Stimulated activated CD8-positive, alpha-beta memory T cell treated with anti-CD3 and anti-CD28 coated beads, Interleukin-15, amount 100 ng/mL, for 24 hours (primary cell): ENCODE measurements around the gene PLEKHG3.

ENCODE experiments used
- DNase-seq: peaks from one replicate; pipeline ENCODE4 v3.0.0-alpha.2; 2020; ENCODE audit warnings: low read depth

Gene PLEKHG3

DNA sequence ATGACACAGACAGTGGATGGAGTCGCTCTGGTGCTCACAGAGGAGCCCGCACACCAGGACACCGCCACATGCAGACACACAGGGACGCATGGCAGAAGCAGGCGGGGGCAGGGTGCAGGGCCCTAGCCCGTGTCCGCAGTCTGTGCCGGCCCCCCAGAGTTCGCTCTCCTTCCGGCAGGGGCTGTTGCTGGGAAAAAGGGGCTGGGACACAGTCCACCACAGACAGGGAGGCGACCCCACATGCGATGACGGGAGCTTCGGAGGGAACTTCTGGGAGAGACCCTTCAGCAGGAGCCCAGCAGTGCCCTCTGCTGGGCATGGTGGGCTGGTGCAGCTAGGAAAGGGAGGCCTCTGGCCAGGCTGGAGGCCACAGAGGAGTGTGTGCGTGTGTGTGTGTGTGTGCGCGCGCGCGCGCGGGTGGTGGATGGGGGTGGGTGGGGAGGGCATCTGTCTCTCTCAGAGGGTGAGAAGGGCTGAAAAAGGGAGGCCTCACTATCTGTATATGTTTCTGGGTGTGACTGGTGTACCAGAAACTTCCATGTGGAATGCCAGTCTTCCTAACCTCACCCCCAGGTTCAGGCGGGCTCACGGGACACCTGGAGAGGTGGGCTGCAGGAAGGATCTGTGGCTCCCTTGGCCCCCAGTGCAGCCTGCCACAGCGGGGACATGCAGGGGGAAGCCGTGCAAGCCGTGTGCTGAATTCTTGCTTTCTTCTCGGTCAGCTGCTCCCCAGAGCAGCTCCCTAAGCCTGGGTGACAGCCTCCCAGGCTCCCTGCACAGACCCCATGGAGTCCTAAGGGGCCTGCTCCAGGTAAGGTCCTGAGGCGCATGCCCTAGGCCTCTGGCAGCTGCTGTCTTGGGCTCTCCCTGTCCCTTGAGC, 60.7 kb downstream of the PLEKHG3 start:
- DNase-seq = peak; percentile 22

GRCh38 chr14:64765740-64766302, 61.6 kb downstream of the PLEKHG3 start:
- DNase-seq = no peak

DNA sequence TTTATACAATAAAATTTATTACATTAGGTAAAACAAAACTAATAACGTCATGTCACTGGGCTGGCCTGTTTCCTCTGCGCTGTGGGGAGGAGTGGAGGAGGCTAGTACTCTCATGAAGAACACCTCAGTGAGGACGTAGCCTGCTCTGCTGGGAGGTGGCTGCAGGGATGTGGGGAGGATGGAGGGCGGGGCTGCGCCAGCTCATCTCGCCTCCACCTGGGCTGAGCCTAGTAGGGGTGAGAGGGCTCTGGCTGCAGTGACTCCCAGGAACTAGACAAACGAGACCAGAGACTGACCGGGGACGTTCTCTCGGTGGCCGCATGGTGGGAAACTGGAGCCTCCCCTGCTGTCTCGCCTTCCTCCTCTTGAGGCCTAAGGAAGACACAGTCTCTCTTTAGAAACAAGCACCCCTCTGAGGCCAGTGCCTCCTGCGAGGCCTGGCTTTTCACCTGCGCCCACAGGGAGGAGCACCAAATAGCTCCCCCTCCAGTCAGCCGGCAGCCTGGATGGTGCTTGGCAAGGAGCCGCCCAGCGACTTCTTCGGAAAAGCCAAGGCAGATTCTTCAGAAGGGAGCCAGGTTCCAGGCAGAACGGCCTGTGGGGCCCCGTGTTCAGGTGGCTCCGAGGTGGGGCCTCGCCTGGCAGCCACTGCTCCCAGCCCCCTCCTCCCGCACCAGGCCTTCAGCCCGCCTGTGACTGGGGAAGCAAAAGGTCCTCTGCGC, 62.4 kb downstream of the PLEKHG3 start:
- DNase-seq = no peak

GRCh38 chr14:64767215-64767964, 63.2 kb downstream of the PLEKHG3 start:
- DNase-seq = no peak

DNA sequence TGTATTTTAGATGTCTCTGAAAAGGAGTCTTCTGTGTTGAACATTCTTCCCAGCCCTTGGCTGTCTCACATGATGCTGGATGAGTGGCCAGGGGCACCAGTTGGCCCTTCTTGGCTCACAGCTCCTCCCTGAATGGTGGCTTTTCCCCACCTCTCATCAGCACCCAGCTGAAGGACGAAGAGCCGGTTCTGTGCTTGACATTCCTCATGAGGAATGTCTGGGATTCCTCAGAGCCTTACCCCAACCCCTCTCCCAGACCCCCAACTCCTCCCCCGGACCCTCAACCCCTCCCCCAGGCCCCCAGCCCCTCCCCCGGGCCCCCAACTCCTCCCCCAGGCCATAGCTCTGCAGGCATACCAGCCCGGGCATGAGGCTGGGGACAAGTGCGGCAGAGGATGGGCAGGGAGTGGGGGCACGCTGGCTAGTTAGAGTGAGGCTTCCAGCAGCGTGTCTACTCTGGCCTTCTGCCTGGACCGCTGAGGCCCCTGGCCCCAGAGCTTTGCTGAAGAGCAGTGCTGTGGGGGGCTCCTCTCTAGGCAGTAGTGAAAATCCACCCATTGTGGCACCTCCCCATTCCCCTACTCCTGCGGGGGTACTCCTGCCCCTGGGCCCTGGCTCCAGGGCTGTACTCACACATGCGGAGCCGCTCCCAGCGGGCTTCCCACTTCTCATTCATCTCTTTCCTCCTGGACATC, 64.3 kb downstream of the PLEKHG3 start:
- no peak for DNase-seq

- no peak for DNase-seq
Observed at GRCh38 chr14:64769096-64770020, 65.1 kb downstream of the PLEKHG3 start.

DNA sequence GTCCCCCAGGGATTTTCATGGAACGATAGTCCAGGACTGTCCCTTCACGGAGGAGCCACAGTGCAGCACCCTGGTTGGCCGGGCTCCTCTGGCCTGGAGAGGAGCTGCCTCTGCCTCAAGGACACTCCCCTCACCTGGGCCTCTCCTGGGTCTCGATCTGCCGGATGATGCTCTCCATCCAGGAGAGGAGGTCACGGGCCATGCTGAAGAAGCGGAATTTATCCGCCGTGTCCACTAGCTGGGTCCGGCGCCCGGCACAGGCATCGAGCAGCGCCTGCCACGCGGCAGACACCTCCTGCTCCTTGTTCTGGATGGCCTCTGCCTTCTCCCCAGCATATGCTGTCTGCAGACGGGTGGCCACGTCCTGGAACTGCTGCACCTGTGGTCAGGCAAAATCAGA, 66.5 kb downstream of the PLEKHG3 start:
- DNase-seq = no peak

DNA sequence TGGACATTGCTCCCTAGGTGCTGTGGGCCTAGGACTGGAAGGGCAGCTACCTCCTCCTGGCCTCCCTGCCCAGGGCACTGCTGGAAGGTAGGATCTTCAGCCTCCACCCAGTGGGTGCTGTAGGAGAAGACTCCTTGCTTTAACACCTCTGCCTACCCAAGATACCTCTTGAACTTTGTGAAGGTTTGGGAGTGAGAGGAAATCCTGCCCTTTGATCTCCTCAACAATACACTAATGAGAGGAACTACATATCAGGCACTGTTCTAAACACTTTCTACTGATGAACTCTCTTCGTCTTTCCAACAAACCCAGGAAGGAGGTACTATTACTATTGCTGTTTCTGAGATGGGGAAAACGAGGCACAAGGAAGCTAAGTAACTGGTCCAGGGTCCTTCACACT, 66.9 kb downstream of the PLEKHG3 start:
- DNase-seq = no peak

- no peak for DNase-seq
Observed at GRCh38 chr14:64772397-64772950, 68.2 kb downstream of the PLEKHG3 start.

- DNase-seq = no peak
Observed at GRCh38 chr14:64773046-64773445, 68.8 kb downstream of the PLEKHG3 start.

GRCh38 chr14:64773577-64773976, 69.4 kb downstream of the PLEKHG3 start:
- DNase-seq = no peak

DNA sequence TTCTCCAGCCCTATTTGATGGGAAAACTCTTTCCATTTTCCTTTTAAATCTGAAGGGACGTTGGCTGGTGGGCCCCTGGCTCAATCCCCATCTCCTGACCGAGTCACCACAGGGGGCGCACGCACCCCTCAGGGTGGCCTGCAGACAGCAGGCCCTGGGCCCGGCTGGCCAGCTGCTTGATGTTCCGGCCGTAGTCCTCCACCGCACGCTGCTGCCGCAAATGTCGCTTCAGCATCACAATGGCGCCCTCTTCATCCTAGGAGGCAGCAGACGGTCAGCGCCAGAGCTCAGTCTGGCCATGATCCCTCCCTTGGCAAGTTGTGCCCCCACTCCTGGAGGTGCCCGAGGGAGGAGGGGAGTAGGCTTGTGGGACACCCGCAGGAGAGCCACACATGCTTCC, 70.0 kb downstream of the PLEKHG3 start:
- no peak for DNase-seq

DNA sequence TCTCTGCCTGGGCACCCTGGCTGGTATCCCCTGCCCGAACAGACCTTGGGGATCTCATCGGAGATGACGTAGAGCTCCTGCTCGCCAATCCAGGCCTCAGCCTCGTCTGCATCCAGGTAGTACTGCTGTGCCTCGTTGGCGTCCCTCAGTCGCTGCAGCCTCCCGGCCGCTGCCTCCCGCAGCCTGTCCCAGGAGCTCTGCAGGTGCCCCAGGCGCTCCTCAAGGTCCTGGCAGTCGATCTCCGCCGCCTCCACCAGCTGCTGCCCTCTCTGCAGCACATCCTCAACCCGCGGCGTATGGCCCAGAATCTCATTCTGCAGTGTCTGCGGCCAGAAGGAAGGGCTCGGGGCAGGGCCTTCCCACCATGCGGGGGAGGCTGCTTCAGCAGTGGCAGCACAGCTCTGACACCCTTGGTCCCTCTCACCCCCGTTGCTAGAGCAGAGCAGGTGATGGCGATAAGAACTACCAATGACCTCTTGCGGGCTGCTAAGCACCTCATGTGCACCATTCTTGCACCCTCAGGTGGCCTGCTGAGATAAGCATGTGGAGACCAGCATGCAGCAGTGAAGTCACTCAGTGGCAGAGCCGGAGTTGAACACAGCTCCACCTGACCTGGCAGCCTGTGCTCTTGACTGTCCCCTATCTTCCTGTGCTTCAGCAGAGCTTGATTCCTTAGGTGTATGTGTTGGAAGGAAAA, 71.0 kb downstream of the PLEKHG3 start:
- no peak for DNase-seq

DNA sequence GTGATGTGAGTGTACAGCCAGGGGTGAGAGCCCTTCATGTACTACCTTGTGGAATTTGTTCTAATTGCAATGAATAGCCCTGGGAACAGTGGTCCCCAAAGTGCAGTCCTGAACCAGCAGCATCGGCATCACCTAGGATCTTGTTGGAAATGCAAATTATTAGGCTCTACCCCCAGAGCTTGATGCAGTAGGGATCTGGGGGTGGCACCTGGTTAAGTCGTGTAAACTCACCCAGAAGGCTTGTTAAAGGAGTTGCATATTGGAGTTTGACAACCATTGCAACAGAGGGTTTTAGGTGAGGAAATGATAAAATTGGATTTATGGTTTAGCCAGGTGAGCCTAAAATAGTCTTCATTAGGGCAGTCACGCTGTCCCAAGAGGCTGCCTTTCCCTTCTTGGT, 73.2 kb downstream of the PLEKHG3 start:
- DNase-seq = no peak

GRCh38 chr14:64778104-64778754, 74.0 kb downstream of the PLEKHG3 start:
- DNase-seq = no peak

DNA sequence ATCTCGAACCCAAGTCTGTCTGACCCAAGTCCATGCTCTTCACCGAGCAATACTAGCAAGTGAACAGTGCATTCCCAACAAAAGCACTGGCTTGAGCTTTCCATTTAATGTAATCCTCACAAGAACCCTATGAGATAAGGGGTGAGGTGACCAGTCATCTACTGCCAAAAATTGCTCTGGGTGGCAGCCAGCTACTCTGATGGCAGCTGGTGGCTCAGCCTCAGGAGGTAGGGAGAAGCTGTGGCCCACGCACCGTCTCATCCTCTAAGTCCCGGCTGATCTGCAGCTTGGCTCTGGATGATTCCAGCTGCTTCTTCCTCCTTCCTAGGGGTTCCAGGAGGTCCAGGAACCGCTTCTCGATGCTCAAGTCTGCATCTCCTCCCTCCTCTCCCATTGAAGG, 75.2 kb downstream of the PLEKHG3 start:
- no peak for DNase-seq

GRCh38 chr14:64782196-64782595, 78.0 kb downstream of the PLEKHG3 start:
- DNase-seq = no peak

DNA sequence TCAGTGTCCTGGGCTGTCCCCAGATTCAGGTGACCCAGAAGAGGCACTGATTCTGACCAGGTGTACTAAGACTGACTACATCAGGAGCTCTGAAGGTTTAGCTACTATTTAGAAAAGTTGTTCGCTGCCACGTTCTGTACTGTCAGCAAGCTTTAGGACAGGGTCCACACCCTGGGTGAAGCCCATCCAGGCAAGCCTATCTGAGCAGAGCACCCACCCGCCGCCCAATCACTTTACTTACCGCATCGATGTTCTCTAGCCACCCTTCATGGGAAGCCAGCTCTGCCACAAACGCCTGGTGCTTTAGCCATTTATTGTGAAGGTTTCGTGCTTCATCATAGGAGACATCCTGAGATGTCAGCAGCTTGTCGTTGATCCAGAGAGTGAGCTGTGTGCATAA, 79.8 kb downstream of the PLEKHG3 start:
- DNase-seq = no peak
